Dendritic cell treated with granulocyte-macrophage colony-stimulating factor and Interleukin-4, amounts not matched to agents 40 ng/mL and 50 ng/mL, for 4 days (primary cell): Measurements from ENCODE around the gene AKR1D1.
"Not testable (repeated sequence)": the region's sequence is repeated elsewhere in the genome, so short reads cannot be mapped to it uniquely, and the experiment has no call there.

Experiments
- H3K27ac Mint-ChIP-seq: one replicate; pipeline ENCODE4 v1.8.0; 2022; ENCODE audit warnings: mild to moderate bottlenecking, mixed read lengths
- H3K27me3 Mint-ChIP-seq: one replicate; pipeline ENCODE4 v1.8.0; 2022; ENCODE audit warnings: mild to moderate bottlenecking, mixed read lengths
- H3K36me3 Mint-ChIP-seq: one replicate; pipeline ENCODE4 v1.8.0; 2022; ENCODE audit warnings: low read depth, mixed read lengths
- H3K4me1 Mint-ChIP-seq: one replicate; pipeline ENCODE4 v1.8.0; 2022; ENCODE audit warnings: low read depth, mixed read lengths
- H3K4me3 Mint-ChIP-seq: one replicate; pipeline ENCODE4 v1.8.0; 2022; ENCODE audit warnings: mild to moderate bottlenecking, moderate library complexity, mixed read lengths
- H3K9me3 Mint-ChIP-seq: one replicate; pipeline ENCODE4 v1.8.0; 2022; ENCODE audit warnings: mixed read lengths
- intact Hi-C: fragments of 100-400 bp; cut with micrococcal nuclease; formaldehyde crosslinking; loops from one replicate; pipeline ENCODE4 v1.15.0; 2022

The AKR1D1 gene

DNA sequence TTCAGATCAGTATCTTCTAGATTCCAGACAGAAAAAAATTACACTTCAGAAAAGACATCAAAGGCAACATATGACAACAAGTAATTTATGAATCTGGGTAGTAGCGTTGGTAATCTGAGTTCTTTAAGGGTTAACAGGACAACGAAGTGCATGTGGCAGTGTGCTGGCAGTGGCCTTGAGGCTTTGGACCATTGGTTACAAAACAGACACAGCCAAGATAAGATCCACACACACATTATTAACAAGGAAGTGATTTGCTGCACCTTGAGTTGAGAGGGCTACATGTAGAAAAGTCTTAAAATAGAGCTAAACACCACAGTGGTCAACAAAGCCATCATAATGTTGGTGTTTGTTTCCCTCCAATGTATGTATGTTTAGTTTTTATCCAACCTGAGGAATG lies 40.6 kb downstream of the AKR1D1 start:
- Mint-ChIP-seq H3K27ac (no peak overlapping the region), H3K4me3 (no peak overlapping the region), H3K27me3 (no peaks in the 10 kb centered on the region), H3K9me3 (peaks cover 13% of the 10 kb centered on the region), H3K4me1 (peaks cover 8% of the 10 kb centered on the region), H3K36me3 (no peaks in the 10 kb centered on the region)
- intact Hi-C loops = no loop called here

DNA sequence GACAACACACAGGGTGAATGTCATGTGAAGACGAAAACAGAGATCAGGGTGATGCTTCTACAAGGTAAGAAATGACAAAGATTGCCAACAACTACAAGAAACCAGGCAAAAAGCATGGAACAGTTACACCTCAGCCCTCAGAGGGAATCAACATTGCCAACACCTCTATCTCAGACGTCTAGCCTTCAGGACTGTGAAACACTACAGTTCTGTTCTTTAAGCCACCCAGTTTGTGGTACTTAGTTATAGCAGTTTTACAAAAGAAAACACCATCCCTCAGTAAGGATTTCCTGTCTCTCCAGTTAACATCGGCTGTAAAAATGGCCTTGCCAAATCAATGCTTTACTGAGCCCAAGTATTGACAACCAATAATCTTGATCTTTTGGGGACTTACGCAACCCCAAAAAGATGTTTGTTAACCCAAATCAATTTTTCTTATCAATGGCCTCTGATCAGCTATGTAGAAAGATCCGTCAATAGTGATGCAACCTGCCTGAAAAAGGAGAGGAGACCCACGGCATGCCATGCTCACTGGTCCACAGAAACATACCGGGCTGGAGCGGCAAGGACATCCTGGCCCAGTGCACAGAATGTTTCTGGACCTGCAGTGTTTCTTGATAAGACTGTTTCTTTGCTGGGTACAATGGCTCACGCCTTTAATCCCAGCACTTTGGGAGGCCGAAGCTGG lies 44.0 kb downstream of the AKR1D1 start:
- H3K4me1 Mint-ChIP-seq = peaks cover 14% of the 10 kb centered on the region
- H3K27me3 Mint-ChIP-seq = no peaks in the 10 kb centered on the region
- H3K36me3 Mint-ChIP-seq = no peaks in the 10 kb centered on the region
- H3K27ac Mint-ChIP-seq = no peak overlapping the region
- intact Hi-C loops = no loop called here
- H3K9me3 Mint-ChIP-seq = peaks cover 18% of the 10 kb centered on the region
- H3K4me3 Mint-ChIP-seq = no peak overlapping the region

DNA sequence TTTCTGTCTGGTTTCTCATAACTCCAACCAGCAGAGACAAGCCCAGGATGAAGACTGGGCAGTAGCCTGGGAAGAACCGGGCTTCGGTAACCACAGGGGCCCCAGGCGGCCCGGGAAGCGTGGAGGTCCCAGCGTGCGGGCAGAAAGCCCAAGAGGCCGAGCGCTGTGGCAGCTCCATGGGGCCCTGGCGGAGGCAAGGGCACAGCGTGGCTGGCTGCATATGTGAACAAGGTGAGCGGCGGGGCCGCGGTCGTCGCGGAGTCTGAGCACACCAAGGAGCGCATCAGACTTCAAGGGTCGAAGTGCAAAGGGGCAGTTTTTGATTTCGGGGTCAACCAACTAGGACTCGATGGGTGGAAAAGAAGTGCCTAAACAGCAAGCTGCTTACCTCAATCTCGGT lies 45.9 kb downstream of the AKR1D1 start:
- intact Hi-C loops = no loop called here
- no peak overlapping the region for H3K27ac Mint-ChIP-seq
- H3K4me1 Mint-ChIP-seq = peaks cover 14% of the 10 kb centered on the region
- H3K27me3 Mint-ChIP-seq = no peaks in the 10 kb centered on the region
- no peak overlapping the region for H3K4me3 Mint-ChIP-seq
- peaks cover 20% of the 10 kb centered on the region for H3K9me3 Mint-ChIP-seq
- no peaks in the 10 kb centered on the region for H3K36me3 Mint-ChIP-seq

- intact Hi-C loops = no loop called here
- peak overlapping the region; percentile 63 for H3K27ac Mint-ChIP-seq
- H3K4me3 Mint-ChIP-seq = no peak overlapping the region
- peaks cover 14% of the 10 kb centered on the region for H3K4me1 Mint-ChIP-seq
- H3K9me3 Mint-ChIP-seq = peaks cover 26% of the 10 kb centered on the region
- H3K27me3 Mint-ChIP-seq = no peaks in the 10 kb centered on the region
- no peaks in the 10 kb centered on the region for H3K36me3 Mint-ChIP-seq
Measured at GRCh38 chr7:138125119-138125518, 48.9 kb downstream of the AKR1D1 start.

- peak overlapping the region; percentile 63 for H3K27ac Mint-ChIP-seq
- peaks cover 31% of the 10 kb centered on the region for H3K9me3 Mint-ChIP-seq
- H3K36me3 Mint-ChIP-seq = no peaks in the 10 kb centered on the region
- H3K27me3 Mint-ChIP-seq = no peaks in the 10 kb centered on the region
- peaks cover 14% of the 10 kb centered on the region for H3K4me1 Mint-ChIP-seq
- intact Hi-C loops = no loop called here
- H3K4me3 Mint-ChIP-seq = no peak overlapping the region
Measured at GRCh38 chr7:138125598-138126111, 49.4 kb downstream of the AKR1D1 start.

GRCh38 chr7:138126928-138127327 lies 50.7 kb downstream of the AKR1D1 start:
- intact Hi-C loops = no loop called here
- no peak overlapping the region for H3K4me3 Mint-ChIP-seq
- peaks cover 33% of the 10 kb centered on the region for H3K9me3 Mint-ChIP-seq
- H3K27me3 Mint-ChIP-seq = no peaks in the 10 kb centered on the region
- H3K4me1 Mint-ChIP-seq = peaks cover 14% of the 10 kb centered on the region
- no peaks in the 10 kb centered on the region for H3K36me3 Mint-ChIP-seq
- no peak overlapping the region for H3K27ac Mint-ChIP-seq

DNA sequence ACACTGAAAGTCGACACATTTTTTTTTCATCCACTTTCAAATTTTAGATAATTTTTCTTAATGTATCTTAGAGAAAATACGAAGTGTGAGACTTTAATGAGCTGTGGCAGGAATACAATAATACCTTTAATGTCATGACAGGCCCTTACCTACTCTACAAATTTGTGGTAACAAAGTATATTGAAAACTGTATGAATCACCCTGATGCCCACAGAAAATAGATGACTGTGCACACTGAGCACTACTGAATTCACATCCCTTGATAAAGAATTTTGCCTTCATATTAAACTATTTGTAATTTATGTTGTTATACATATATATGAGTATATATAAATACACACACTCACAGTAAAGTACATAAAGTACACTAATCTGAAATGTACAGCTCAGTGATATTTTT lies 51.7 kb downstream of the AKR1D1 start:
- intact Hi-C loops = no loop called here
- Mint-ChIP-seq H3K36me3 (no peaks in the 10 kb centered on the region), H3K27ac (no peak overlapping the region), H3K9me3 (peaks cover 33% of the 10 kb centered on the region), H3K4me3 (no peak overlapping the region), H3K4me1 (peaks cover 14% of the 10 kb centered on the region), H3K27me3 (no peaks in the 10 kb centered on the region)

DNA sequence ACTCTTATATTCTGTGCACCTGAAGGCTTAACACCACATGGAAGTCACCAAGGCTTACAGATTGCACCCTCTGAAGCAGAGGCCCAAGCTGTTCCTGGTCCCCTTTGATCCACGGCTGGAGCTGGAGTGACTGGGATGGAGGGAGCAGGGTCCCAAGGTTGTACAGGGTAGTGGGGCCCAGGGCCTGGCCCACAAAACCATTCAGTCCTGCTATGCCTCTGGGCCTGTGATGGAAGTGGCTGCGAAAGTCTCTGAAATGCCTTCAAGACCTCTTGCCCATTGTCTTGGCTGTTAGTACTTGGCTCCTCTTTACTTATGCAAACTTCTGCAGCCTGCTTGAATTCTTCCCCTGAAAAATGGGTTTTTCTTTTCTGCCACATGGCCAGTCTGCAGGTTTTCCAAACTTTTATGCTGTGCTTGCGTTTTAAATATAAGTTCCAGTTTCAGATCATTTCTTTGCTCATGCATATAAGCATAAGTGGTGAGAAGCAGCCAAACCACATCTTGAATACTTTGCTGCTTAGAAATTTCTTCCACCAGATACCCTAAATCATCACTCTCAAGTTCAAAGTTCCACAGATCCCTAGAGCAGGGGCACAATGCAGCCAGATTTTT lies 53.4 kb downstream of the AKR1D1 start:
- Mint-ChIP-seq H3K9me3 (peaks cover 33% of the 10 kb centered on the region), H3K36me3 (no peaks in the 10 kb centered on the region), H3K27me3 (no peaks in the 10 kb centered on the region), H3K4me1 (peaks cover 14% of the 10 kb centered on the region), H3K27ac (no peak overlapping the region), H3K4me3 (no peak overlapping the region)
- intact Hi-C loops = no loop called here

DNA sequence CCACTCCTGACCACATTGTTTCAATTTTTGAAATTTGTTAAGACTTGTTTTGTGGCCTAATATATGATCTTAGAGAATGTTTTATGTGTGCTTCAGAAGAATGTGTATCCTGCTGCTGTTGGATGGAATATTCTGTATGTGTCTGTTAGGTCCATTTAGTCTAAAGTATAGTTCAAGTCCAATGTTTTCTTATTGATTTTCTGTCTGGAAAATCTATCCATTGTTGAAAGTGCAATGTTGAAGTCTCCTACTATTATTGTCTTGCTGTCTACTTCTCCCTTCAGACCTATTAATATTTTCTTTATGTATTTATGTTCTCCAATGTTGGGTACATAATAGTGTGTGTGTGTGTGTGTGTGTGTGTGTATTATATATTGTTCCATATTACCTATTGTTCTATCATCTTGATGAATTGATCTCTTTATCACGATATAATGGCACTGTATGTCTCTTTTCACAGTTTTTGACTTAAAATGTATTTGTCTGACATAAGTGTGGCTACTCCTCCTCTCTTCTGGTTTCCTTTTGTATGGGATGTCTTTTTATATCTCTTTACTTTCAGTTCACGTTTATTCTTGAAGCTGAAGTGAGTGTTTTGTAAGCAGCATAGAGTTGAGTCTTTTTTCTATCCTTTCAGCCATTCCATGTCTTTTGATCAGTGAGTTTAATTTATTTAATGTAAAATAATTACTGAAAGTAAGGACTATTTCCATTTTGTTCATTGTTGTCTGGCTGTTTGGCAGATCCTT lies 61.3 kb downstream of the AKR1D1 start:
- Mint-ChIP-seq H3K4me1 (peaks cover 9% of the 10 kb centered on the region), H3K27me3 (no peaks in the 10 kb centered on the region), H3K4me3 (no peak overlapping the region), H3K36me3 (no peaks in the 10 kb centered on the region), H3K27ac (no peak overlapping the region), H3K9me3 (no peaks in the 10 kb centered on the region)
- intact Hi-C loops = no loop called here

GRCh38 chr7:138138244-138138643 lies 62.0 kb downstream of the AKR1D1 start:
- intact Hi-C loops = no loop called here
- Mint-ChIP-seq H3K4me3 (no peak overlapping the region), H3K9me3 (no peaks in the 10 kb centered on the region), H3K27ac (no peak overlapping the region), H3K4me1 (peaks cover 9% of the 10 kb centered on the region), H3K27me3 (no peaks in the 10 kb centered on the region), H3K36me3 (no peaks in the 10 kb centered on the region)

DNA sequence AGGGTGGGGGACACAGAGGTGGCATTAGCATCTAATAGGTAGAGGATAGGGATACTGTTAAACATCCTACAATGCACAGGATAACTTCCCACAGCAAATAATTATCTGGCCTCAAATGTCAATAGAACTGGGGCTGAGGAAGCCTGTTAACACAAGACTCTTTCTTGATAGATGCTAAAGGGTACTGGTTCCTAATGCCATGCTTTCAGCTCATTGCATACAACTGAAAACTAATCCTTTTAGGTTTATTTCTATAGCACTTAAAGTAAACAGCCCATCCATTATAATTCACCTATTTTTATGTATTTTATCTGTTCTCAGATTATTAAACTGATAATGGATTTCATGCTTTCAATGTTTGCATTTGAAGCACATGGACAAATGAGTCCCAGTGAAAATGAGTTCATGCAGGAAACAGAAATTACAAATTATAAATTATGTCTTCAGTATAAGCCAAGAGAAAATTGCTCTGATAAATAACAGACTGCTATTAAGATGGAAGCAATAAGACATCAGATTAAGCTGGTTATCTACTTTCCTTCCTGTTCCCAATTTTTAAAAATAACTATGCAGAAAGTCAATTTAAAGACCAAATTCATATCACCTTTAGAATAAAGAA lies 66.4 kb downstream of the AKR1D1 start:
- no peaks in the 10 kb centered on the region for H3K36me3 Mint-ChIP-seq
- intact Hi-C loops = no loop called here
- no peak overlapping the region for H3K4me3 Mint-ChIP-seq
- H3K4me1 Mint-ChIP-seq = peaks cover 7% of the 10 kb centered on the region
- no peak overlapping the region for H3K27ac Mint-ChIP-seq
- no peaks in the 10 kb centered on the region for H3K9me3 Mint-ChIP-seq
- no peaks in the 10 kb centered on the region for H3K27me3 Mint-ChIP-seq

- intact Hi-C loops = no loop called here
- Mint-ChIP-seq H3K27ac (no peak overlapping the region), H3K27me3 (no peaks in the 10 kb centered on the region), H3K36me3 (no peaks in the 10 kb centered on the region), H3K4me3 (no peak overlapping the region), H3K4me1 (peaks cover 3% of the 10 kb centered on the region), H3K9me3 (no peaks in the 10 kb centered on the region)
Measured at GRCh38 chr7:138144958-138145357, 68.7 kb downstream of the AKR1D1 start.

DNA sequence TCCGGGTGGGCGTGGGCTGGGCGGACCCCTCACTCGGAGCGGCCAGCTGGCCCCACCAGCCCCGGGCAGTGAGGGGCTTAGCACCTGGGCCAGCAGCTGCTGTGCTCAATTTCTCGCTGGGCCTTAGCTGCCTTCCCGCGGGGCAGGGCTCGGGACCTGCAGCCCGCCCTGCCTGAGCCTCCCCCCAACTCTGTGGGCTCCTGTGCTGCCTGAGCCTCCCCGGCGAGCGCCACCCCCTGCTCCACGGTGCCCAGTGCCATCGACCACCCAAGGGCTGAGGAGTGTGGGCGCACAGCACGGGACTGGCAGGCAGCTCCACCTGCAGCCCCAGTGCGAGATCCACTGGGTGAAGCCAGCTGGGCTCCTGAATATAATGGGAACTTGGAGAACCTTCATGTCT lies 70.0 kb downstream of the AKR1D1 start:
- not testable (repeated sequence) for H3K27me3 Mint-ChIP-seq, H3K36me3 Mint-ChIP-seq, H3K4me1 Mint-ChIP-seq

More for the DNA sequence above, 70.0 kb downstream of the AKR1D1 start:
- H3K27ac Mint-ChIP-seq, intact Hi-C loops, H3K9me3 Mint-ChIP-seq, H3K4me3 Mint-ChIP-seq: not testable (repeated sequence)
